Right forelimb (tissue), 1 donor: ENCODE measurements around the gene MBD3L4.
"Not testable (repeated sequence)": the region's sequence is repeated elsewhere in the genome, so short reads cannot be mapped to it uniquely, and the experiment has no call there.

Experiments used
- DNase-seq: peaks from one replicate; pipeline ENCODE4 v3.0.0-alpha.2; 2018

MBD3L4 gene

GRCh38 chr19:7041563-7041962 is 1.6 kb upstream of the MBD3L4 start:
- DNase-seq = not testable (repeated sequence)

- DNase-seq = not testable (repeated sequence)
Observed at GRCh38 chr19:7030278-7030677, 9.7 kb downstream of the MBD3L4 start, which contains the start of gene MBD3L5. Gene MBD3L5, plus strand, starts transcription at chr19:7030578. Its CDS starts 34 bp downstream, at chr19:7030612.

GRCh38 chr19:7028790-7029189 is 11.2 kb downstream of the MBD3L4 start:
- DNase-seq = not testable (repeated sequence)

- DNase-seq = not testable (repeated sequence)
Observed at GRCh38 chr19:7021331-7021730, 18.6 kb downstream of the MBD3L4 start, which contains the start of gene MBD3L2B. Gene MBD3L2B, minus strand, starts transcription at chr19:7021431. Its CDS starts 34 bp downstream, at chr19:7021397.

GRCh38 chr19:7018828-7019227 is 21.2 kb downstream of the MBD3L4 start:
- DNase-seq = no peak

- DNase-seq = no peak
Observed at GRCh38 chr19:7013678-7014077, 26.3 kb downstream of the MBD3L4 start.

GRCh38 chr19:7010722-7011593 is 29.0 kb downstream of the MBD3L4 start:
- DNase-seq = no peak

GRCh38 chr19:7007859-7008258 is 32.1 kb downstream of the MBD3L4 start:
- no peak for DNase-seq

- no peak for DNase-seq
Observed at GRCh38 chr19:7006135-7006704, 33.8 kb downstream of the MBD3L4 start.

GRCh38 chr19:7004313-7004931 is 35.6 kb downstream of the MBD3L4 start:
- no peak for DNase-seq

GRCh38 chr19:7000816-7001215 is 39.2 kb downstream of the MBD3L4 start:
- DNase-seq = no peak

- no peak for DNase-seq
Observed at GRCh38 chr19:7000333-7000732, 39.6 kb downstream of the MBD3L4 start.

GRCh38 chr19:6999933-7000332 is 40.0 kb downstream of the MBD3L4 start:
- no peak for DNase-seq

GRCh38 chr19:6997679-6998445 is 42.1 kb downstream of the MBD3L4 start:
- no peak for DNase-seq

- no peak for DNase-seq
Observed at GRCh38 chr19:6996810-6997209, 43.2 kb downstream of the MBD3L4 start.

GRCh38 chr19:6995054-6995453 is 44.9 kb downstream of the MBD3L4 start:
- no peak for DNase-seq

GRCh38 chr19:6988257-6988656 is 51.7 kb downstream of the MBD3L4 start:
- DNase-seq = no peak

GRCh38 chr19:6987850-6988249 is 52.1 kb downstream of the MBD3L4 start:
- no peak for DNase-seq
